RWPE2 (cell line): ENCODE measurements around the gene RANGAP1.
A peak's percentile ranks its signal among the peaks of the same experiment; 100 is the strongest.

Source experiments
- ATAC-seq: fragments of 200-7000 bp; cut with Tn5 transposase; 3 replicates; pipeline ENCODE4 v1.9.1; 2021; ENCODE audit warnings: low read depth
- DNase-seq: peaks from one replicate; pipeline ENCODE4 v3.0.0-alpha.2; 2020; ENCODE audit warnings: low spot score
- H3K27ac ChIP-seq: fragments of 450-650 bp; 2 replicates; pipeline ENCODE4 v1.5.1; 2017; ENCODE audit warnings: mild to moderate bottlenecking; ENCODE audit not compliant: poor library complexity, severe bottlenecking
- H3K27me3 ChIP-seq: fragments of 250-450 bp; sonication (Bioruptor Pico); 2 replicates; pipeline ENCODE4 v1.5.1; 2021; ENCODE audit warnings: mild to moderate bottlenecking, moderate library complexity; ENCODE audit not compliant: insufficient read depth, poor library complexity, severe bottlenecking
- H3K36me3 ChIP-seq: fragments of 250-450 bp; sonication (Bioruptor Pico); 2 replicates; pipeline ENCODE4 v1.5.1; 2020; ENCODE audit warnings: low read depth, mild to moderate bottlenecking, moderate library complexity
- H3K4me1 ChIP-seq: fragments of 250-450 bp; sonication (Bioruptor Pico); 2 replicates; pipeline ENCODE4 v1.5.1; 2021; ENCODE audit warnings: mild to moderate bottlenecking, moderate library complexity; ENCODE audit not compliant: insufficient read depth, poor library complexity, severe bottlenecking
- H3K4me3 ChIP-seq: fragments of 250-450 bp; sonication (Bioruptor Pico); 2 replicates; pipeline ENCODE4 v1.5.1; 2021; ENCODE audit warnings: mild to moderate bottlenecking, moderate library complexity; ENCODE audit not compliant: severe bottlenecking
- H3K9me3 ChIP-seq: fragments of 250-450 bp; sonication (Bioruptor Pico); 2 replicates; pipeline ENCODE4 v1.5.1; 2021; ENCODE audit warnings: mild to moderate bottlenecking, moderate library complexity; ENCODE audit not compliant: severe bottlenecking
- CTCF ChIP-seq: fragments of 450-650 bp; IDR thresholded peaks from one replicate; pipeline ENCODE4 v1.5.1; 2017; ENCODE audit warnings: mild to moderate bottlenecking, moderate library complexity; ENCODE audit not compliant: poor library complexity, severe bottlenecking

RANGAP1 gene

DNA sequence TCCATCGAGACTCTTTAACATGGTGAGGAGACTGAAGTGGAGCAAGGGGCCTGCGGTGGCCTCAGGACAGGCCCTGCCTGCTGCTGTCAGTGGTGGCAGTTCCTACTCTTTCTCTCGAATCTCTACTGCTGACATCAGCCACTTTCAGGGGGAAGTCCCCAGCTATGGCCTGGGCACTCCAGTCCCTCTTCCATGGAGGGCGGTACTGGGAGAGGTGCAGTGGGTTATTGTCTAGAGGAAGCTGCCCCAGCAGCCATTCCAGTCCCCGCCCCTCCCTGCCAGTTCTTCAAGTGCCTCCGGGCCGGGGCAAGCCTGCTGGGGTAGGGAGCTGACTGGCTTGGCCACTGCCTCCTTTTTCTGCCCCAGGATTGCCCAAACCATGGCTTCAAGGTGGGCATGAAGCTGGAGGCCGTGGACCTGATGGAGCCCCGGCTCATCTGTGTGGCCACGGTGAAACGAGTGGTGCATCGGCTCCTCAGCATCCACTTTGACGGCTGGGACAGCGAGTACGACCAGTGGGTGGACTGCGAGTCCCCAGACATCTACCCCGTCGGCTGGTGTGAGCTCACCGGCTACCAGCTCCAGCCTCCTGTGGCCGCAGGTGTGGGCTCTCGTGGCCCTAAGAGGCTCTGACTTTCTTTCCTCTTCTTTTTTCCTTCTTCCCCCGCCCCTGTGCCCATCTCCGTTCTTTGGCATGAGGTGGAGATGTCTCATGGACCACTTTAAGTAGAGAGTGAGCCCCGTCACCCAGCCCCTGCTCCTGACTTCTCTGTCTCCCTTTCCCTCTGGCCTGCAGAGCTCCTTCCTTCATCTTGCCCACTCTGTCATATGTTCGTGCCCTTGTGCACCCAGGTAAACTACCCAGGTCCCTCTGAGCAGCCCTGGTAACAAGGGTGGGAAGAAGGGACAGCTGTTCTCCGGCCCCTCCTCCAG, 59.0 kb downstream of the RANGAP1 start:
- H3K9me3 ChIP-seq, result no peaks in the 10 kb centered on the region
- DNase-seq, result no peak
- H3K27ac ChIP-seq, result no peak overlapping the region
- H3K36me3 ChIP-seq, result peaks cover 38% of the 10 kb centered on the region
- no peaks in the 10 kb centered on the region for H3K27me3 ChIP-seq
- H3K4me3 ChIP-seq, result no peak overlapping the region
- TF ChIP-seq CTCF, result no peak
- no peaks in the 10 kb centered on the region for H3K4me1 ChIP-seq
- ATAC-seq, result no peak

GRCh38 chr22:41223535-41223934, 62.5 kb downstream of the RANGAP1 start:
- H3K9me3 ChIP-seq, result no peaks in the 10 kb centered on the region
- H3K27ac ChIP-seq, result no peak overlapping the region
- no peak for TF ChIP-seq CTCF
- peaks cover 56% of the 10 kb centered on the region for H3K36me3 ChIP-seq
- no peaks in the 10 kb centered on the region for H3K4me1 ChIP-seq
- no peaks in the 10 kb centered on the region for H3K27me3 ChIP-seq
- DNase-seq (no peak), ATAC-seq (no peak)
- no peak overlapping the region for H3K4me3 ChIP-seq

GRCh38 chr22:41222846-41223507, 63.0 kb downstream of the RANGAP1 start:
- ATAC-seq, result no peak
- no peak for TF ChIP-seq CTCF
- H3K36me3 ChIP-seq, result peaks cover 57% of the 10 kb centered on the region
- H3K27ac ChIP-seq, result no peak overlapping the region
- H3K4me1 ChIP-seq, result peaks cover 4% of the 10 kb centered on the region
- H3K27me3 ChIP-seq, result no peaks in the 10 kb centered on the region
- no peak overlapping the region for H3K4me3 ChIP-seq
- DNase-seq, result no peak
- no peaks in the 10 kb centered on the region for H3K9me3 ChIP-seq

GRCh38 chr22:41217553-41218157, 68.3 kb downstream of the RANGAP1 start:
- ATAC-seq (peak; percentile 97), DNase-seq (no peak)
- Histone ChIP-seq H3K4me3 (no peak overlapping the region), H3K27ac (peak overlapping the region; percentile 66), H3K4me1 (peaks cover 20% of the 10 kb centered on the region), H3K36me3 (peaks cover 54% of the 10 kb centered on the region), H3K27me3 (no peaks in the 10 kb centered on the region), H3K9me3 (no peaks in the 10 kb centered on the region)
- no peak for TF ChIP-seq CTCF
